Stimulated activated CD4-positive, alpha-beta T cell treated with anti-CD3 and anti-CD28 coated beads, Interleukin-15, amount 100 ng/mL, for 1 hour (primary cell): ENCODE measurements around the gene C1orf52.

Experiments used
- DNase-seq, 2 donors: peaks; one replicate each; pipeline ENCODE4 v3.0.0-alpha.2; 2020; ENCODE audit warnings: low read depth in 1 of 2, low spot score in 1 of 2

Gene C1orf52

DNA sequence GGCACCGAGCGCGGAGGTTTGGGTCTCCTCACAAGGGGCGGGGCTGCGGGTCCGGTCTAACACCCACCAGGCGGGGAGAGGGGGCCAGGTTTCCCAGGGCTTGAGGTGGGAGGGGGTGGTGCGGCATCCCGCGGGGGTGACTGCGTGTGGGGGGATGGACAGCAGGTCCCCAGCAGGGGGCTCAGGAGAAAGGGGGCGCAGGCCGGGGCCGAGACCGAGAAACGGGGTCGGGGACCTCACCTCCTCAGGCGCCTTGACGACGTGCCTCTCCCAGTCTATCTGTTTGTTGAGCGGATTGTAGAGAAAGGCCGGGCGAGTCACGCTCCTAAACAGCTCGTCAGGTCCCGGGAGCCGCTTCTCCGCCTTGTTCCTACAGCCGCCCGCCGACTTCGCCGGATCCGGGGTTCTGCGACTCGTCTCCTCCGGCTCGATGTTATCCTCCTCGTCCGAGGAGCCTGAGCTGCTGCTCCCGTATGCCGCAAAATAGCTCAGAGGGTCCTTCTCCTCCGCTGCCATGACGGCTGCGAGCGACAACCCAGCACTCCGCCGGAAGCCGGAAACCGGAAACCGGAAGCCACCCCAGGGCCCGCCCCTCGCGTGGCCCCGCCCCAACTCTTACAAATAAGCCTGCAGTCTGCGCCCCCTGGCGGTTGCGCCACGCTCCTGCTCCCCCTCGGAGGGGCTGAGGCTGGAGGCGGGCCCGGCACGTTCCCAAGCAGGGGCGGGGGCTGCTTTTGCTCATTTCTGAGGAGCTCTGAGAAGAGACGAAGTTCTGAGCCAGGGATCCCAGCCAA lies at the start of gene C1orf52:
TSS of gene C1orf52 (minus strand) at position 545 of the 794 bp plus-strand sequence. CDS start at position 516, 29 bp downstream.
- peak; percentile 90 to 99 for DNase-seq

DNA sequence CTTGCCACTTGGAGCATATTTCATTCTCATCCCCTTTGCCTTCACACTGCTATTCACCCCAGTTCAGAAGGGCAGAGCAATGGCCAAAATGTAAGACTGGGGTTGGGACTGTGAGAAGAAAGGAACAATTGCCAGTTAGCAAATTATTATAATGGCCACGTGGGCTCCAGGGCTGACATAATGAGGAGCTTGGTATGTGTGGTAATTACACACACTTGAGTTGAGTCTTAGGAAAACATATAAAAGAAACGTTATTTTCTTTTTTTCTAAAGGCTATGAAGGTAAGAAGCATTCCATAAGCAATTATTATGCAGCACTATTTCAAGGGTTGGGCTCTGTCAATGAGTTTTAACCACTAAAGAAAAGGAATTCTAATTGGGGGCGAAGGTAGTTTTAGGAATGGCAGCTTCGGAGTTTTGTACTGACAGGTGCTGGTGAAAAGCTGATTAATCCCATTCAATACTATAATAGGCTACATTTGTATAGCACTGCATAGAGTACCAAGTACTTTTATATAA lies 49.4 kb upstream of the C1orf52 start:
- DNase-seq = no peak

DNA sequence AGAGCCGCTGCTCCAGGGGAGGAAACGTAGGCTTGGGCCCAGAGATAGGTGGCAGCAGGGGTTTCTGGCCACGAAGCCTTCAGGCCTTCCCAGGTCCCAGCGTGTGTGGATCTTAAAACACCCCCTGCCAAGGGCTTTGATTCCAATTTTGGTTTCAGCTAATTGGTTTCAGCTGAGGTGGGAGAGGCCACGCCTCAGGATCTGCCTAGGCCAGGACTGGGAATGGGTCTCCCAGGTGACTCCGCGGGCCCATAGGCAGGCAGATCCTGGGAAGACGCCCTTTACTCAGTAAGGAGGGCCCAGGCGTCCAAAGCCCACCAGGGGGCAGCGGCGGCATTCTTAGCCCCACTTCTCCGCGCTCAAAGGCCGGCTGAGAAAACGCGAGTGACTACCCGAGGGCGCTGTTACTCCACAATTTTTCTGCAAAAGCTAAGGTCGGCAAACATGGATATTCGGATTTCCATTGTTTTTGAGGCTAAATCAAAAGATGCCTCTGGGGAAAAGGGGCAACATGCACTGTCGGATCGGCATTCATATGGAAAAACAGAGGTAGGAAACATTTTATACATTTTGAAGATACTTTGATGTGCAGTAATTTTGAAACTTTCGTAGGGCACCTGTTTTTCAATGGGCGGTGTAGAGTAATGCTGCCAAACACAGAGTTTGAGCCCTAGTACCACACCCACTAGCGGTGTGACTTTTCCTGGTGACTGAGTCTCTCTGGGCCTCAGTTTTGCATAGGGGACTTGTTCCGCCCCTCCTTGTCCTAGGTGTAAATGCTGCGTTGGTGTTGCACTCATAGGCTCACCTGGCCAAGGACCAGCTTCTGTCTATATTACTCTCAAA lies 48.7 kb upstream of the C1orf52 start:
- DNase-seq = peak in 1 of 2 donors; percentile 53

DNA sequence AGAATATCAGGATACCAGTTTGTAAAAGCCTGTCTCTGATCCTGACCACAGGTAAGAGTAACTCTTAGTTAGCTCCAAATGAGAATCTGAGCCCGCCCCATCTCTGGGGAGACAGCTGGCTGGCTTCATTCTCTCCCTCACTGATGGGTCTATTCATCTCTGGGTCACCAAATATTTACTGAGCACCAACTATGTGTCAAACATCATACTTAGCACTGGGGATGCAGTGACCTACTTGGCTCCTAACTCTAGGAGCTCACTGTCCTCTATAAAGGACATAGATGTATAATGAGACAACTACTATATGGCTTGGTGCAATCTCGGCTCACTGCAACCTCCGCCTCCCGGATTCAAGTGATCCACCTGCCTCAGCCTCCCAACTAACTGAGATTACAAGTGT lies 46.8 kb upstream of the C1orf52 start:
- no peak for DNase-seq

DNA sequence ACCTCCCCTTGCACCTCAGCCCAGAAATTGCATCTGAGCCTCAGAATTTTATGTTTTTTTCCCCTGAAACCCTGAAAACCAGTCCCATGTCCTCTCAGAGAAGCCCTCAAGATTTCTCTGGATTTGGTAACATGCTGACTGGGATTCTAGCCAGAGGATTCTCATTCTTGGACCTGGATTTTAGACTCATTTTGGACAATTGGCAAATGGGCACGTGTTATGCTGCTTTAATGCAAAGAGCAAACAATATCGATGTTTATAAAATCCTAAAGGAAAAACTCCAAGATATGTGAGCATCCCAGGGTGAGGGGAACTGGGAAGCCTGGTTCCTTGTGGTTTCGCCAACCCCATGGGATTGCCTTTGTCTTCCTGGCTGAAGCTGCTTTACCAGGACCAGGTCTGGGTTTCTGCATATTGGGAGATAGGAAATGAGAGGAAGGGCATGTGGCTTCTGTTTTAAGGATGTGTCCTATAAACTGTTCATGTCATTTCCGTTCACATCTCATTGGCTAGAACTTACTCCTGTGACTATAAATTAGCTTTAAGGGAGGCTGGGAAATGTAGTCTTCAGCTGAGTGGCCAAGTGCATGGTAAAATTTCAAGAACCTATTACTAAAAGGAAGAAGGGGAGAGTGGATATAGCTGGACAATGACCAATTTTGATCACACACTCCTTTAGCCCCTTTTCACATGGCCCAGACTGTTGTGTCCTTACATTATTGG lies 44.1 kb upstream of the C1orf52 start:
- DNase-seq = no peak

DNA sequence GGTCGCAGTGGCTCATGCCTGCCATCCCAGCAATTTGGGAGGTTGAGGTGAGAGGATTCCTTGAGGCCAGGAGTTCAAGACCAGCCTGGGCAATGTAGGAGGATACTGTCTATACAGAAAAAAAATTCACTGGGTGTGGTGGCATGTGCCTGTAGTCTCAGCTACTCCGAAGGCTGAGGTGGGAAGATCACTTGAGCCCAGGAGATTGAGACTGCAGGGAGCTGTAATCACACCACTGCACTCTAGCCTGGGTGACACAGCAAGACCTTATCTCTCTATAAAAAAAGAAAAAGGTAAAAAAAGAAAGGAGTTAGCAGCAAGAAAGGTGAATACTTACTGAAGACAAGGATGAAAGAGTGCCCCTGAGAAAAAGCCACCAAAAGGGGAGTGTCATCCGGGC lies 40.7 kb upstream of the C1orf52 start:
- DNase-seq = no peak

DNA sequence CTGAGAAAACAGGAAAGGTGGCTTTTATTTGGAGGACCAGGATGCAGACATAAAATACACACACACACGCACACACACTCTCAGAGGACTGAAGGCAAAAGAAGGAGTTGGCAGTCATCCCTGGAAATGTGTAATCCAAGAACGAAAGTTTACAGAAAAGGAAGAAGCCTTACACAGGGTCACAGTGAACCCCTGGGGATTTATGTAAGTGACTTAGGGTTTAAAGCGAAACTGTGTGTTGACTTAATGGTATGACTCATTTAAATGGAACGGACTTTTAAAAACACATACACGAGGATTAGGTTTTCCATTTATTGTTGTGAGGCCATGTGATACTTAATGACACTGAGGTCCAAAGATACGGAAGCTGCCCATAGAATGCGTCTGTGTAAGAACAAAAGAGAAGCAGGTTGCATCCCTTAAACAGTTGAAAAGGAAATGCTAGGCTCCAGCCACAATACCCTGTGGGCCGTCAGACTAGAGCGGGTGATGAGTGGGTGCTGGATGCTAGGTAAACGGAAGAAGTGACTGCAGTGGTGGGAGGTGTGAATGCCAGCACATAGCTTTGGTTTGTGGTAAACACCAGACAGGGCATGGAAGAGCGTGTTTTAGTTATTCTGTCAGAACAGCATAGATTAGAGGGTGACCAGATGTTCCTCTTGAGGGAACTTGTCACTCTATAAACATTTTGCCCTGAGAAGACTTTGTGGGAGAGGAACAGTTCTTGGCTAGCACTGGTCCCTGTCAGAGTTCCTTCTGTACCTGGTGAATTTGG lies 38.6 kb upstream of the C1orf52 start:
- peak; percentile 22 to 31 for DNase-seq

DNA sequence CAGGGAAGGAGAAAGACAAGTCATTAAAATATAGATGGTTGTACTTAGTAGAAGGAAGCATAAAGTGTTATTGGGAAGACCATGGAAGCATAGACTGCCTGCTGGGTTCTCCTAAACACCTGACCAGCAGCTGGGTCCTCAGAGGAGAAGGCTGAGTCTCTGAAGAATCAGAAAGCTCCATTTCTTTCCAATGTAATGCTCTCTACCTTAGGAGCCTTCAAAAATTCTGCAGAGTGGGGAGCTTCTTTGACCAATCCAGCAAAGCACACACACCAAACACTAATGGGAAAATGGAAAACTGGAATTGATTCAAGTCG lies 38.0 kb upstream of the C1orf52 start:
- no peak for DNase-seq

DNA sequence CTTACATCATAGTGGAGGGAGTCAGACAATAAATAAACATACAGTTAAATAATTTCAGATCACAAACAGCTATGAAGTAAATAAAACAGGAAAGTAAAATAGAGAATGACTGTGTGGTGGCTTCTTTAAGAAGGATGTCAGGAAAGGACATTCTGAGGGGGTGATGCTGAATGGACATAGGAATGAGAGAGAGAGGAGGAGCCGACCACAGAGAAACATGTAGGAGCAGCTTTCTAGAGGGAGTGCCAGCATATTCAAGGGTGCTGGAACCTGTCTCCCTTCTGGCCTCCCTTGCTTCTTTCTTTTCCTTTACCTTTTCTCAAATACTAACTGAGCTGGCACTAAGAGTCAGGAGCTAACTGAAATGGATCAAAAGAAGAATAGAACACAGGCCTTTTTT lies 37.5 kb upstream of the C1orf52 start:
- DNase-seq = no peak

DNA sequence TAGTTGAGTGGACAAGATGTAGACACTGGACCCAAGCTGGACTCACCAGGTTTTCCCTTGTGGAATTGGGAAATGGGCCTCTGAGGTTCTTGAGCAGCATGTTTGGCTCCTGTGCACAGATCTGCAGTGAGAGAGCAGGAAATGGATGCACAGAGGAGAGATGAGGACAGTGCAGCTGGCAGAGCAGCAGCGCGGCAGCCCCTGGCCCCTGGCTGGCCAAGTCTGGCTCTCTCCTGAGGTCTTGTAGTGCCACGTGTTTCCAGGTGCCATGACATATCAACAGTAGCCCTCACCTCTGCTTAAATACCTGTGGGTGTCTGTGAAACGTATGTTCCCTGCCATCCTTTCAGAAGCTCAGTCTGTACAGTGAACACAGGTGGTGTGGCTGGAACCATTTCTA lies 36.2 kb upstream of the C1orf52 start:
- no peak for DNase-seq

DNA sequence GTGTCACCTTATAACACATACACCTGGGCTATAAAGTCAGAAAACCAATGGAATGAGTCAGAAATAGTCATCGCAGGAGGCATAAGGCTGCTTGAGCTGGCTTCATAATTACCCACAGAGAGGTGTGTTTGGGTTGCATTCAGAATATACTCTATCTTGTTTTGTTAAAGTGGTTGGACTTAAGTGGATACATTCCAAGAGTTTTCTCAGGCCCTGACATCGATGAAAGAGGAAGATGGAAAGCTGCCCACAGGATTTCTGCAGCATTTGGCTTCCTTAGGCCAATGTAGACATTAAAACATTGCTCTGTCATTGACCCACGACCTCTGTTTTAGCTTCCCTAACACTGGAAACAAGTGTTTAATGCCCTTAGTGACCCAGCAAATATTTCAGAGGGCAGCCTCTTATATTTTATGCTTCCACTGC lies 35.6 kb upstream of the C1orf52 start:
- no peak for DNase-seq

DNA sequence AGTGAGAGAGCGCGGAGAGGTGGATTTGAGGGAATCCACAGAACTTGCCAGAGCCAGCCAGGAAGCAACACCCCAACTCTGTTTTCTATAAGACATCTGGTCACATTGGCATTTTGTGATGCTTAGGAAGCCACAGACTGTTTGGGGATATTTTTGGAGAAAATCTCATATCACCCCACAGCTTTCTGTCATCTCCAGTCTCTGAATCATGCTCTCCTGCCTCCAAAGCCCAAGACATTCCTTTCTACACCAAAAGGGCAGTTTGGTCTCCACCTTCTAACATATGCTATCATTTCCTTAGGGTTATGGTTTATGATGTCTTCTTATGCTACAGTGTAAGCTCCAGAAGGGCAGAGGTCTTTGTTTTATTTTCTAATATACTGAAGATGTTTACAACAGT lies 31.4 kb upstream of the C1orf52 start:
- no peak for DNase-seq

DNA sequence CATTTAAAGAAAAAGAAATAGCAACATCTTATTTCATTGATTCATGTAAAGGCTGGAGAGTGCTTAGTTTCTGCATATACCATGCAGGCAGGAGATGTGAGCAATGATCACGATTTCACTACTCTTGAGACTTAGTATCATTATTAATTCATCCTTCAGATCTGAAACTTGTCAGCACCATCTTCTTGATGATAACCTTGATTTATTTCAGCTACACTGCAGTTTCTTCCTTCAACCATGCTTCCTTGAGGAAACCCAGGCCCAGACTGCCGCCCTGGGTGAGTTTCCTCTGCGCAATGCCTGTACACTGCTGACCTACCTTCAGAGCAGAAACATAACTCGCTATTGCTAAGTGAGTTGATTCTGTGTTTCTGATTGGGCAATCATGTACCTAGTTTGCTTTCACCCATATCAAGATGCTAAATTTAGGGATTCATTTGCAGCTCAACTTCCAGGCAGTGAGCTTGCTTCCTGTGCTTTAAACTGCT lies 30.4 kb upstream of the C1orf52 start:
- no peak for DNase-seq

DNA sequence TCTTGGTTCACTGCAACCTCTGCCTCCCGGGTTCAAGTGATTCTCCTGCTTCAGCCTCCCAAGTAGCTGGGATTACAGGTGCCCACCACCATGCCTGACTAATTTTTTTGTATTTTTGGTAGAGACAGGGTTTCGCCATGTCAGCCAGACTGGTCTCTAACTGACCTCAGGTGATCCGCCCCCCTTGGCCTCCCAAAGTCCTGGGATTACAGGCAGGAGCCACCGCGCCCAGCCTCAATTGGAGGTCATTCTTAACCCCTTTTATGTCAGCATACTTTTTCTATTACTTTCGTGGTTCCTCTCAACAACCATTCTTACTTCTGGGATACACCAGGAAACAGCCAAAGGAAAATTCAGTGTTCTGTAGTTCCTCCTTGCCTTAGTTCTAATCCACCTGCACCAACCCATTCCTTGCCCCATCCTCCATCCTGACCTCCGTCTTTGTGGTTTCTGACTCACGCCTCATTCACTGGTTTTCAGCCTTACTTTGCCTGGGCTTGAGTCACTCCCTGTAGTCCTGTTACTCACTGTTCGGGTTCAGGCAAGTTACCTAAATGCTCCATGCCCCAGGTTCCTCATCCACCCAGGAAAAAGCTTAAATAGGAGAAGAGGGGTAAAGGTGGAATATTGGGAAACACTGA lies 29.9 kb upstream of the C1orf52 start:
- DNase-seq = no peak

DNA sequence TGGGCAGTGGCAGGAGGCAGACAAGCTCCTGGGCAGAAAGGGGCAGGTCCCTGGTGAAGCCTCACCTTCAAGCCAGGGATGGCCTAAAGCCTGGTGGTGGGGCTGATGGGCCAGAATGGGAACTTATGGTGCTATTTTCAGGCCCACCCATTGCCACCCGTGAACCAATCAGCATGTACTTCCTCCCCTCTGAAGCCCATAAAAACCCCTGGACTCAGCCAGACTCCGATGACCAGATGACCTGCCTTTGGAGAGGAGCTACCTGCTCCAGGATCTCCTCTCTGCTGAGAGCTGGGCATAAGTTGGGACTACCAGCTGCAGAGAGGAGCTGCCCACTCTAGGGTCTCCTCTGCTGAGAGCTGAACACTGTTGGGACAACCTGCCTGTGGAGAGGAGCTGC lies 24.7 kb upstream of the C1orf52 start:
- DNase-seq = no peak

DNA sequence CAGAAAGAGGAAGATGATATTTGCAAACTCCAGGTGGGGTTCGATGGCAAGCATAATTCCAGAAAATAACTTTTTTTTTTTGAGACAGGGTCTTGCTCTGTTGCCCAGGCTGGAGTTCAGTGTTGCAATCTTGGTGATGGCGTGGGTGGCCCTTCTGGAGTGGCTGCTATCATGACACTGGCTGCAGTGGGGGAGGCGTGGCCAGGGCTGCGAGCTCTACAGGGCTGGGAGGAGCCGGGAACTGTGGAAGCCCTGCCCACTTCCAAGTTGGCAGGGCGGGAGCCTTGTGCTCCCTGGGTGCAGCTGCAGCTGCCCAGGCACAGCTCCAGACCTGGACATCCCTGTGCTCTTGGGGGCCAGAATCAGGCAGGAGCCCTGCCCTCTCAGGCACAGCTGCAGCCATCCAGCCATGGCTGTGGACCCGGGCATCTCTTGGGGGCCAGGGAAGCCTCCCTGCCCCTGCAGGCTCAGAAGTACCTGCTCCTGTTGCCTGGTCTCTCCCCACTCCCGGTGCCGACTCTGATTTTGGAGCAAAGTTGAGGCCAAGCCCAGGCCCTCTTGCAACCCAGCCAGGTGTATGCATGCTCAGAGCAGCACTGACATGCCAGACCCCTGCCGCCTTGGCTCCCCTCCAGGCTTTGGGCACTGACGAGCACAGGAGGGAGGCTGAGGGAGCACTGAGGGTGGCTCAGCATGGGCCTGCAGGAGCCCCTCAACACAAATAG lies 24.2 kb upstream of the C1orf52 start:
- DNase-seq = no peak

DNA sequence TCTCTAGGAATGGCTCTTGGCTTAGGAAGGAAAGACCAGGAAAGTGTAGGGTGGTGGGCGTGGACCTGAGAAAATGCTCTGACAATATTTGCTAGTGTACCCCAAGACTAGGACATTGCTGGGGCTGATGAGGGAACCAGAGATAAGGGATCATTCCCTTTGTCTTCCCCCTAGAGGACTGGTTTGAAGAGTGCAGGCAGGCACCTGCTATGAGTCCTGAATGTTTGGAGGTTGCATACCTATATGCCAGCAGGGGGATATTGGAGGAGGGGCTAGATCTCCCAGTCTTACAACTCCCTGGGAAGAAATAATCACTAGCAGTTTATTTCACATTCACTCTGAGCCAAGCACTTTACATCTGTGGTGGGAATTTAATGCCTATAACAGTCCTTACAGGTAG lies 23.0 kb upstream of the C1orf52 start:
- no peak for DNase-seq

DNA sequence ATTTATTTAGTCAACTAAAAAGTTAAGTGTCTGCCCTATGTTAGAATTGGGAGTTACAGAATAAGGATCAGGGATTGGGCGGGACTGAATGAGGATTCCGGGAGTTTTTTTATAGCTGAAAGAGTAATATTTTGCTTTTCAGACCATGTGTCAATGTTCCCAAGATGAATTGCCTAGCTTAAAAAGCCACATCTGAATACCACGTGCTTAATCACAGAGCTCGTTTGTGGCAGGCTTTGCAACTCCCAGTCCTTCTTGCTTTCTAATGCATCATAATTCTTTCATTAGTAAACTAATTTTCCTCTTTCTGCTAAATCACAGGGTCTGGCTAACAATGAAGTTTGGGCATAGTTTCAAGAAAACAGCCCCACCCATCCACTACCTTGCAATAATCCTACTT lies 21.2 kb upstream of the C1orf52 start:
- DNase-seq = no peak

DNA sequence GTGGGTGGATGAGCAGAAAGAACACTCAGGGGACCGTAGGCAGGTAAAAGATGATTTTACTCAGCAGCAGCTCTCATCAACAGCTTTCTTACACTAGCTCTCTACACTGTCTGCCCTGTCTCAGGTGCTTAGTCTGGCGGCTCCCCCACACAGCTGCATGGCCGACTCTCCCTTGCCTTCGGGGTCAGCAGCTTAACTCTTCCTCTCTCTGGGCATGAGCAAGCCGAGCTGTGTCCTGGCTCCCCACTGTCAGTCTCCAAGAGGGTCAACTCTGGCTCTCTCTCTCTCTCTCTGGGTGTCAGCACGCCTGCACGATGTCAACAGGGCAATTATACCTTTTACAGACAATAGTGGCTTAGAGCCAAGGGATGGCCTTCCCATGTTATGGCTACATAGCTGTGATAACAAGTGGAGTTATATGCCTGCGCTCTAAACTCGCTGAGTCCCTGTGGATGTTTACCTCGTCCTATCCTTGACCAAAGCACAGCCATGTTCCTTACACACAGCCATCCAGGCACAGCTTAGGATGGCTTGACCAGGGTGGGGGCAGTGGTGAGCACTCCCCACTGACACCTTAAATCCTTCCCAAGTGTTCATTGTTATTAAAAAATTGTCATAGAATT lies 20.1 kb upstream of the C1orf52 start:
- no peak for DNase-seq
